Myocyte (in vitro differentiated cells): ENCODE data around the gene TSSK3. TPM values are rescaled to one million over a fixed set of nuclear protein-coding genes. Genes with fewer than 3 reads are reported as not detected.
"Not testable (repeated sequence)": the region's sequence is repeated elsewhere in the genome, so short reads cannot be mapped to it uniquely, and the experiment has no call there.

Experiments used
- DNase-seq: peaks from one replicate; pipeline ENCODE4 v3.0.0-alpha.2; 2012; ENCODE audit warnings: low read depth
- total RNA-seq: library from RNA; depleted of rRNA; stranded (reverse); fragments of >200 nt; gene quantifications from 2 replicates; pipeline ENCODE4 v1.2.3, GENCODE V29; 2014

The TSSK3 gene
- total RNA-seq, 1 donor from 2014 or later = 1.0 TPM

DNA sequence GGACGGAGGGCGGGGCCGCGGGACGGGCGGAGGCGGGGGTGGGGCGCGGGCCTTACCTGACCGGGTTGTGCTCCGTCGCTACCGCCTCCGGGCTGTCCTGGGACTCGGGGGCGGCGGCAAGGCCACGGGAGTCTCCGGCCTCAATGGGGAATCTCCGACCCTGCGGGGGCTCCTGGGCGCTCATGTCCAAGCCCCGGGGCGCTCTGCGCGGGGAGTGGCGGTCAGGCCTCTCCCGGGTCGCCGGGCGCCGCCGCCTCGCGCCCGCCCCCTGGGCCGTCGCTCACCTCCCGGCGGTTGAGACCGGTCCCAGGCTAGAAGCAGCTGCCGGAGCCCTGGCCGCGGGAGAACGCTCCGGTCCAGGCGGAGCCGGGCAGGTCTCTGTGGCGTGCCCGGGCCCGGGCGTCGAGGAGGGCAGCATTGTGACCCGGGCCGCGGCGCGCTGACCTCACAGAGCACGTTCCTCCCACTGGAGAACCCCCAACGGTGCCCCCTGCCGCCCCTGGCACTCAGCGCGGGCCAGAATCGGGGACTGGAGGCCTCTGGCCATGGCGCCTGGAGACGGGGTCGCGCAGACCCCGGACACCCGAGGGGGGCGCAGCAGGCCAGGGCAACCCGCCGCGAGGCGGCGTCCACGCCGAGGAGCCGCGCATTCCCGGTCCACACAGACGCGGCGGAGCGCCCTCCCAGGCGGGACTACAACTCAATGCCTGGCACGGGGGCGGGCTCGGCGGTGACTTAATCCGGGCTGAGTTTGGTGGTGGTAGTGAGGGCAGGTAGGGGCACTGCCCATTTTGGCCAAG is 465 bp upstream of the TSSK3 start:
- no peak for DNase-seq

DNA sequence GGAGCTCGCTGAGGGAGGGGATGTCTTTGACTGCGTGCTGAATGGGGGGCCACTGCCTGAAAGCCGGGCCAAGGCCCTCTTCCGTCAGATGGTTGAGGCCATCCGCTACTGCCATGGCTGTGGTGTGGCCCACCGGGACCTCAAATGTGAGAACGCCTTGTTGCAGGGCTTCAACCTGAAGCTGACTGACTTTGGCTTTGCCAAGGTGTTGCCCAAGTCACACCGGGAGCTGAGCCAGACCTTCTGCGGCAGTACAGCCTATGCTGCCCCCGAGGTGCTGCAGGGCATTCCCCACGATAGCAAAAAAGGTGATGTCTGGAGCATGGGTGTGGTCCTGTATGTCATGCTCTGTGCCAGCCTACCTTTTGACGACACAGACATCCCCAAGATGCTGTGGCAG is 1.4 kb downstream of the TSSK3 start:
- DNase-seq = no peak

DNA sequence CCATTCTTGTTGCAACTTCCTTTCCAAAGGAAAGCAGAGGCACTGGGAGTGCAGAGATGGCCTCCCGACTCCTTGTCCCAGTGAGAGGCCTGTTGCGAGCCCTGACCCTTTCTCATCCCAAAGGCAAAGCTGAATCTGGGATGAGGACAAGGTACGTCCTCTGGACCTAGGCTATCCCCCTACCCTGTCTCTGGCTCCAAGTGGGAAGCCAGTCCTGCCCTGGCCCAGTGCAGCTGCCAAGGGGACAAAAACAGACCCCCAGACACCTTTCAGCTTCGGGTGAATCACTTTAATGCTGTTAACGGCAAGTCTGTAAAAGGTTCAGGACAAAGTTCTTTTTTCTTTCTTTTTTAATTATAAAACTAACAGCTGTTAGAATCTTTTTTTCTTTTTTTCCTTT is 2.5 kb downstream of the TSSK3 start:
- no peak for DNase-seq

DNA sequence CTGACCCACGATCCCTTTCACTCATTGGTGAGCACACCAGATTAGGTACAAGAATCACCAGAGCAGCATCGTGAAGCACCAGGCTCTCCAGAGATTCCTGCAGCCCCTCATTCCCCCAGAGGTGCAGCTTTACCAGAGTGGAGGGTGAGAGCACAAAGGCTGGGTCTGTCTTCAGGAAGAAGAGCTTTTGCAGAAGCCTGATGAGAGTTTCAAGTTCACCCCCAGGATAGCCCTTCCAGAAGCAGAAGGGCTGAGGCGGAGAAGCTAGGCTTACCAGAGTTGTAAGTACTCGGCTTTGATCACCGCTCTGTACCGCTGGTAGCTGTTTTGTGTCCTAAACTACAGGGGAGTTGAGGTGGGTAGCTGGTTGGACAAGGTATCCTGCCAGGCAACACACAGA is 3.1 kb downstream of the TSSK3 start:
- DNase-seq = no peak

DNA sequence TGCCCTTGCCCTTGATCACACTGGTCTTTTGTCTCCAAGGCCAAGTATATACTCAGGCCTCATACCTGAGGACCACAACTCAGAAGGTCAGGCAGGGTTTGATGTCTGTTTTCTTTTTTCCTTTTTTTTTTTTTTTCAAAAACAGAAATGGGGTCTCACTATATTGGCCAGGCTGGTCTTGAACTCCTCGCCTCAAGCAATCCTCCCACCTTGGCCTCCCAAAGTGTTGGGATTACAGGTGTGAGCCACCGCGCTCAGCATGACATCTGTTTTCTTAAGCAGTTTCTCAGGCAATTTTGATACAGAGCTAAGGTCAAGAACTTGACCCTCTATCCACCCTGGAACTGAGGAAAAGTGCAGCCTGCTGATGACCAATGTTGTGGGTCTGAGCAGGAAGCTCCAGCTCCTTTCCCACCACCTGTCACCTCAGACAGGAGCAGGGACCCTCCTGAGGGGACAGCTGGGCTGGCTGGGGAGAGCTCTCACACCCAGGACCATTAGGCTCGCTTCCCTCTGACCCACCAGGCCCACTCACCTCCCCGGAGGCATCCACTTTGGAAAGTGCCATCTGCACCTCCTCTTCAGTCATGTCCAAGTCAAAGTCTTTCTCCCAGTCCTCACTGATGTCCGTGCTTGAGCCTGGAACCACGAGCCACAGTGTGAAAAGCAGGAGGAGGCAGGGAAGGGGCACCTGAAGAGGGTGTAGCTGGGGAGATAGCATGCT is 5.7 kb downstream of the TSSK3 start:
- no peak for DNase-seq

DNA sequence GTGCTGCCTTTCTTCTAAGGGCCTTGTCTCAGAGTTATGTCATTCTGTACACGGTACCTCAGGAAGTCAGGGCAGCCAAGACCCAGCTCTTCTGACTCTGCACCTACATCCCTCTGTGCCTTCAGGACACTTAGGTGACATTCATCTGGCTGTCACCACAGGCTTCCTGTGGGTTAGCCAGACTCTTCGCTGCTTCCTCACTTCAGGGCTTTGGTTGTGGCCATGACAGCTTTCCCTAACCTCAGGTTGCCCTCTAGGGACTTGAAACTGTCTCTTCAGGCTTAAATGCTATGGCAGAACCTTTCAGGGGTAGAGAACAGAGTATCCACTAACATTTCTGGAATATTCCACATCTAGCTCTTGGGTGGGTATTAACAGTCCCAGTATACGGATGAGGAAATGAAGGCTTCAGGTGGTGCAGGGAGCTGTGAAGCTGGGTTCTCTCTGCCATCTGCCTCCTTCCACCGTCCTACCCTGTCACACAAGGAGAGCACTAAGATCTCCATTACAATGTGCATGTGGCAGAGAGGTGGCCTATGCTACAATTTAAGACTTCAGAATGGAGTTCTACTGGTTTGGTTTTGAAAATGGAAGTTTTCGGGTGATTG is 9.9 kb downstream of the TSSK3 start:
- peak; percentile 30 for DNase-seq

DNA sequence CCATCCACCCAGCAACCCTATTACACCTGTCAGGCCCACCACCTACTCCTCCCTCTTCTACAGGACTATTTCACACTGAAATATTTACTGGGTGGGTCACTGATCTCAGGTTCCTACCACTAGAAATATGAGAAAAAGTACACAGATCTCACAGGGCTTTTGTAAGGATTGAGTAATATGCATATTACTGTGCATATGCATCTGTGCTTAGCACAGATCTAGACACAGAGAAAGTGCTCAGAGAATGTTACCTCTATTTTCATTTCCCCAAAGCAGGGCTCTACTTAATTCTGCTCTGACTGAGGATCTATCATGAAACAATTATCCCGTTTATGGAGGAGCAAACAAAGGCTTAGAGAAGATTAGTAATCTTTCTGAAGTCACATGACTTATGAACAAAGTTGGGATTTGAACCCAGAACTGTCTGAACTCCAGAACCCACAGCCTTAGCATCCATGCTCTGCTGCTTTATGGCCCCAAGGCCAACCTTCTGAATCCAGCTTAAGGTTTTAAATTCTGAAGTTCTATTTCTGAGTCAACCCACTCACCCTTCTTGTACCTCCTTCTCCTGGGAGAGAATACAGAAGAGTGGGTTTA is 11.8 kb downstream of the TSSK3 start:
- no peak for DNase-seq

DNA sequence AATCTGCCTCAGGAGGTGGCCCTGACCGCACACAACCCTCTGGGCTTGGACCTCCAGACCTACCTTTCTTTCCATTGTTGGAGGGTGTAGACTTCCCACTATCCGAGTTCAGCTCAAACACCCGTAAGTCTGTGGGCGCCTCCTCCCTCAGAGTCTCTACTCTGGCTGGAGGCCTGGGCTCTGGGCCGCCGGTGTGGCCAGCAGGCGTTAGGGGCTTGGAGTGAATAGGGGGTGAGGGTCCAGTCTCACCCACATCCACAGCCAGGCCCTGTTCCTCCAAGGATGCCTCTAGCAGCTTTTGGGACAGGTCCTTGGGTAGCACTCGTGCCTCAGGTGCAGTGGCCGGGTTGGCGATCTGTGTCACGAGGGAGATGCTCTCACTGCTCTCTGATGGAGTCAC is 13.9 kb downstream of the TSSK3 start:
- no peak for DNase-seq

DNA sequence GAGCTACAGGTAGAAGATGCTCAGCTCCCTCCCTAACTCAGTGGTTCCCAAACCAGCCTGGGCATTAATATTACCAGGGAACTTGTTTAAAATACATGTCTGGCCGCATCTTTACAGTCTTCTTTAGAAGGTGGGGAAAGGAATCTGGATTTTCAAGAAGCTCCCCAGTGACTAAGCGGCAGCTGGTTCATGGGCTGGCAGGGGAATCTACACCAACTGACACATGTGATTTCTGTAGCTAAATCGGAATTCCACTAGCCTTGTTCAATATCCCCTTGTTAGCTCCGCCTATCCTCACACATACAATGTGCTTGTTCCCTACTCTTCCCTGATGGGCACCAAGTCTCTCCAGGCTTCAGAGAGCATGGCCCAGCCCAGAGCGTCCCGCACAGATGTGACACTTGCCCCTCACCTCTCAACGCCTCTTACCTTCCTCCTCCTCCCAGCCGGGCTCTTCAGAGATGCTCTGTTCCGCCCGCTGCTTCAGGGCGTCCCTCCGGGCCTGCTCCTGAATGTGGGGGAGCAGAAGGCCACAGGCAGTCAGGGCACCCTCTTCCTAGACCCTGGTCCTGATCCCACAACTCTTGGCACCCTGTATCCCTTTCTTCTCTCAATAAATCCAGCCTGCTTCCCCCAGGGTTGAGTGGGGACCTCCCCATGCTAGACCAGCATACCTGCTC is 15.3 kb downstream of the TSSK3 start:
- peak; percentile 30 for DNase-seq

DNA sequence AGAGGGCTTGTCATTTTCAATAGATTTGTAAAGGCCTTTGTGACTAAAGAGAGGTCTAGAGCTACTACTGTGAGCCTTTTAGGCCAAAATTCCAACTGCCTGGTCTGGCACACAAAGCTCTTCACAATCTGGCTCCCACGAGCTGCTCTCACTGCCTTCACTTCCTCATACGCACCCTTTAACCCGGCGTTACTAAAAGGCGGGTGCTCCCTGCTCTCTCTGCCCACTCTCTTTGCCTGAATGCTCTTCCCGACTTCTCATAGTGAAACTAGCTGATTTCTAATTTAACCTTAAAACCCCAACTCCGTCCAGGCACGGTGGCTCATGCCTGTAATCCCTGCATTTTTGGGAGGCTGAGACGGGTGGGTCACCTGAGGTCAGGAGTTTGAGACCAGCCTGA is 17.7 kb downstream of the TSSK3 start:
- DNase-seq = no peak

DNA sequence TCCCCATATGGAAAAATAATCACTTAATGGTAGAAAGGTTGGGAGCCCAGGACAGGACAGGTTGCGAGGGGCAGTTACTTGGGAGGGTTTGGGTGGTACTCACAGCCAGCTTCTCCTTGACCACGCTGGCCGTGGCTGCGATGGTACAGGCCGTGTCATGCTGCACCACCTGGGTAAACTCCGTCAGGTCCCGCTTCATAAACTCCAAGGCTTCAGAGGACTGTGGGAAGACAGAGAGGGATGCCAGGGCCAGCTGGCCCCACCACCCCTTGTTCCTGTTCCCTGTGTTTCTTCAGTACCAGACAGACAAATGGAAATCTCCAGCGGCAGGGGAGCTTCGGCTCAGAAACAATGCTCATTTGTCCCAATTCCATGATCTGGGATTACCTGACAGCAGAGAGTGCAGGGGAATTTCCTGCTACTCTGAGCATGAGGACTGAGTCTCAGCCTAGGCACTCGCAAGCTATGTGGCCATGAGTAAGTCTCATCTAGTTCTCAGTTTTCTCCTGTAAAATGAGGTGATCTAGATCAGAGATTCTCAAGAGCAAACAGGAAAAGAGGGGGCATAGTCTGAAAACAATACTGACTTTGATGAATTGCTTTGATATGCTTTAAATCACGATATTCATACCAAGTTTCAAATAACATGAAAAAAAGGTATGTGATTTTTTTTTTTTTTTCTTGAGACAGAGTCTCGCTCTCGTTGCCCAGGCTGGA is 24.5 kb downstream of the TSSK3 start:
- no peak for DNase-seq

DNA sequence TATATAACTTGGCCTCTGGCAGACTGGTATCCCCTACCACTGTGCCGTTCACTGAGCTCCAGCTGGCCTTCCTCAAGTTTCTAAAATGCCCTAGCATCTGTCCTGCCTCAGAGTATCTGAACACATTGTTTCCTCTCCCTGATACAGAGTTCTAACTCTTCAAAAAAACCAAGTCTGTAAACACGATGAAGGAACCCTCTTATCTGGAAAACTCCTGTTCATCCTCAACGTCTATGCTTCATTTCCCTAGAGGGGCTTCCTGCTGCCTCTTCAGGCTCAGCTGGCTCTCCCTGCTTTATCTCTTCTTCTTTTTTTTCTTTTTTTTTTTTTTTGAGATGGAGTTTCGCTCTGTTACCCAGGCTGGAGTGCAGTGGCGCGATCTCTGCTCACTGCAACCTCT is 26.3 kb downstream of the TSSK3 start:
- DNase-seq = no peak

DNA sequence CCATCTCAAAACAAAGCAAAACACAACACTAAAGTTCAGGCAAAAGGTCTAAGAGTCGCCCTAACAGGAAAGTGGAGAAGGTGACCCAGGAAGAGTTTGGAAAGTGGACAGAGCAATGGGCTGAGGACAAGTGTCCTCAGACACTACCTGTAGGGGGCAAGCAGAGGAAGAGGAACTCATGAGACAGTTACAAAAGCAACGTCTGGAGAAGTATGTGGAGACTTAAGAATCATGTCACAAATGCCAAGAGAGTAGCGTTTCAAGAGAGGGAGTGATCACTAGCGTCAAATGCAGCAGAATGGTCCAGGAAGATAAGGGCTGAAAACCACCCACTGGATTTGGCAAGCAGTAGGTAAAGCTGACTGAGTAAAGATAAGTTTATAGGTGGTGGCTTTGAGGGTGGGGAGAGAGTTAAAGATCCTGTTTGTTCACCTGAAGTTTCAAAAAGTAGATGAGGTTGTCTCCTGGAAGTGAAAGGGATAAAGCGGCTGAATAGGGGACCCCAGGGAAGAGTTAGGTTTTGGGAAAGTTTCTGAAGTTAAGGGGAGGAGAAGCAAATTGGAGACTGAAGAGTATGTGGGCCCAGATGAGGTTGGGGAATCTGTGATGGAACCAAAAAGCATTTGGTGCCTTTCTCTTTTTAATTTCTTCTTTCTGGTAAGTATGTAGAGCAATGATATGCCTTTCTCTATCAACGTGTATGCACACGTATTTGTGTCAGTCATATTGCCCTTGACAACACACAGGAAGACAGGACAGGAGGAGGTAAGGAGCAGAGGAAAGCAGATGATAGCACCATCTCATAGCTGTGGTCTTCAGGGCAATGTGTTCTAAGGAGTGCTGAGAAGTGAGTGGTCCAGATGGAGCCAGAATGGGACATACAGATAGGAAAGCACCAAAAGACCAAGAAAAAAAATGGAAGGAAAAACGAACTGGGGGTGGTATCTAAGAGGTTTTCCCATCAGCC is 28.8 kb downstream of the TSSK3 start:
- DNase-seq = no peak

DNA sequence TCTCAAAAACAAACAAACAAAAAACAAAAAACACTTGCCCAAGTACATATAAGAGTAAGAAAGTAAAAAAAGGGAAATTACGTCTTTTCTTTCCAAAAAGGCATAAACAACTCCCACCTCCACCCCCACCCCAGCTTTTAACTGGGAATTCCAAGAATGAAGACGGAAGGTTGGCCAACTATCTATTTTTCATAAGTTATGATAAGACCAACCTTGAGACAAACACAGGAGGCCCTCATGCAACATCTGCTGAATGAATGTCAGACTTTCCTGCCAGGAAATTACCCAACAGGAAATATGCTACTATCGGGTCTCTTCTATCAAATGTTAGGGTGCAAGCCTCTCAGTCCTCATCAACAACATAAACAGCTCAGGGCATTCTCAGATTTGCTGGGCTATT is 30.0 kb downstream of the TSSK3 start:
- DNase-seq = no peak

DNA sequence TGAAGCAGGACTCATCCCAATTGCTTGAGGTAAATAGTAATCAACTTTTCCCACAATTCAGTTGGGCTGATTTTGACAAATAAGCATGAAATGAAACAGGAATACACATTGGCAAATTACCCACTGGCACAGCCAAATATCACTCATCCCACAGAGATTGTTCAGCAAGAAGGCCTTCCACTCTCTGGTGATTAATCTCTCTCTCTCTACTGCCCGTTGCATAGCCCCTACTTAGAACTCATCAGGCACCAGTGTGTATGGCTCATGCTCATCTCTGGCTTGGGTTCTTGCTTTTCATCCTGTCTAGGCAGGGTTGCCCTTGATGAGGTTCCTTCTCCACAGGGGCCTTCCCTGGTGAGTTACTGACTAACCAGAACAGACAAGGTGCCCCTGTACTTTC is 30.8 kb downstream of the TSSK3 start:
- DNase-seq = no peak

DNA sequence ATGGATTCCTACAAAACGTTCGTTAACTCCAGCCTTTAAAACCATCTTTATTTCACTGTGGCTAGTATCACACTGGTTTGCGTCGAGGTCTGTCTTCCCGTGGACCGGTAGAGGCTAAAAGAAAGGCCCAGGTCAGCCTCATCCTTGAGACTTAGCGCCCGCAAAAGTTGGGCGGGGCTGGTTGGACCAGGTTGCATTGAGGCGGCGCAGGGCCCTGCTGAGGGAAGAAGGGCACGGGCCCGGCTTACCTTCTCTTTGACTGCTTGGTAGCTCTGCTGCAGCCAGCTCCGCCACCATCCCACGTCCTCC is 31.4 kb downstream of the TSSK3 start:
- no peak for DNase-seq

DNA sequence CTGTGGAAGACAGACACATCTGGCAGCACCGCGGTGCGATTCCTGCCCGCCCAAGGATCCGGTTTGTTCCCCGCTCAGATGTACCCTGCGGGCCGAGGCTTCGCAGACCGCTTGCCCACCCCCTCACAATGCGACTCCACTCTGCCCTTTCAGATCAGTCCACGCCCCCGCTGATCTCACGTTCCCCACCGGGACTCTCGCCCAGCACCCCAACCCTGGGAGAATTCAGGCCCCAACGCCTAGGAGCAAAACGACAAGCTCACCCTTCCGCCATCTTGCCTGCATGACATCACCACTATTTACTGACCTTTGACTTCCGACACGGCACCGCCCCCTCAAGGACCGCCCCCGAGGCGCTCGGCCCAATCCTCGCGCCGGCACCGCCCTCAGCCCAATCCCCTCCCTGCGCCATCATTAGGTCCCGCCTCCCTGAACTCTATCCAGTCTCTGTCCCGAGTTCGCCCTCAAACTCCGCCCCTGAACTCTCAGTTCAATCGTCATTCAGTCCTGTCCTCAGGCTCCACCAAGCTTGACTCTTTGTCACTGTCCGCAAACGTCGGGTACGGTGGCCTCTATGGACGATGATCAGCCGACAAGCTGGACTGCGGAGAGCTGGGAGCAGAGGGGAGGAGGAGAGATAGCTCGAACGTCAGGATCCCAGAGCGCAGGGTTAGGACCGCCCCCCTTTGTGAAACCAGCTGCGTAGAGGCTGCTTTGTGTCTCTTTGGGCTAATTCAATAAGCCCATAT is 32.0 kb downstream of the TSSK3 start, which contains the start of gene BSDC1:
Gene BSDC1, minus strand, starts transcription at position 301 of the 749 bp plus-strand sequence. Its CDS starts 27 bp downstream, at position 274.
- DNase-seq = peak; percentile 100

DNA sequence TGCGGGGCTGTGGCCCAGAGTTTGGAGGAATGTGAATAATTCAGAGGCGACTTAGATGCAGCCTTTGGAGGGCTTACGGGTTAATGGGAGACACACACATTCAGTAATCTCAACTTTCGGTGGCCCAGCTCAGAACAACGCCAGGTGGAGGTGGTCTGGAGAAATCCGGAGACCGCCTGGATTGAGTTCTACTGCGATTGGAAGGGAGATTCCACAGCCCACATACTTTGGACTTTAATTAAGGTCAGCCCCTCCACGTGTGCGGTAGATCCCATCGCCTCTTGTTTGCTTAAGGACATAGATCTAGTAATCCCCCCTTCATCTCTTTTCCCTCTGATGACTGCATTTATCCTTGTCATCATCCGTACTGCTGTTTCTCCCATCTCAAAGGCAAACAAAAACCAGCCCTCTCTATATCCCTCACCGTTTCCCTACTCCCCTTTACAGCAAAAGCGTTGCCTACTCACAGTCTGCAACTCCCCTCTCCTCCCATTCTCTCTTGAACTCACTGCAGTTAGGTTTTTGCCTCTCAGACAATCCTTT is 32.6 kb downstream of the TSSK3 start:
- no peak for DNase-seq

DNA sequence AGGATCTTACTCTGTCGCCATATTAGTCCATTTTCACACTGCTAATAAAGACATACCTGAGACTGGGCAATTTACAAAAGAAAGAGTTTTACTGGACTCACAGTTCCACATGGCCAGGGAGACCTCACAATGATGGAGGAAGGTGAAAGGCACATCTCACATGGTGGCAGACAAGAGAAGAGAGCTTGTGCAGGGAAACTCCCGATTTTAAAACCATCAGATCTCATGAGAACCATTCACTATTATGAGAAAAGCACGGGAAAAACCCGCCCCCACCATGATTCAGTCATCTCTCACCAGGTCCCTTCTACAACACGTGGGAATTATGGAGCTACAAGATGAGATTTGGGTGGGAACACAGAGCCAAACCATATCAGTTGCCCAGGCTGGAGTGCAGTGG is 34.2 kb downstream of the TSSK3 start:
- DNase-seq = not testable (repeated sequence)
